OCI-LY7 (cell line): Measurements from ENCODE around the gene NF2.

Experiments used
- EZH2phosphoT487 ChIP-seq: fragments of 200-600 bp; sonication (generic); IDR thresholded peaks from 2 replicates; pipeline ENCODE4 v1.6.1; 2018; ENCODE audit warnings: low read depth, borderline replicate concordance, mild to moderate bottlenecking, mixed run types, antibody characterized with exemption, low read length, moderate library complexity, mixed read lengths
- TF ChIP-seq, protein P1 (sequence below): fragments of 200-600 bp; sonication (generic); conservative IDR thresholded peaks from 2 replicates; pipeline ENCODE4 v1.5.1; 2014; ENCODE audit warnings: mild to moderate bottlenecking, antibody characterized with exemption, low read length, moderate library complexity, mixed read lengths

- TF ChIP-seq, protein P1, sequence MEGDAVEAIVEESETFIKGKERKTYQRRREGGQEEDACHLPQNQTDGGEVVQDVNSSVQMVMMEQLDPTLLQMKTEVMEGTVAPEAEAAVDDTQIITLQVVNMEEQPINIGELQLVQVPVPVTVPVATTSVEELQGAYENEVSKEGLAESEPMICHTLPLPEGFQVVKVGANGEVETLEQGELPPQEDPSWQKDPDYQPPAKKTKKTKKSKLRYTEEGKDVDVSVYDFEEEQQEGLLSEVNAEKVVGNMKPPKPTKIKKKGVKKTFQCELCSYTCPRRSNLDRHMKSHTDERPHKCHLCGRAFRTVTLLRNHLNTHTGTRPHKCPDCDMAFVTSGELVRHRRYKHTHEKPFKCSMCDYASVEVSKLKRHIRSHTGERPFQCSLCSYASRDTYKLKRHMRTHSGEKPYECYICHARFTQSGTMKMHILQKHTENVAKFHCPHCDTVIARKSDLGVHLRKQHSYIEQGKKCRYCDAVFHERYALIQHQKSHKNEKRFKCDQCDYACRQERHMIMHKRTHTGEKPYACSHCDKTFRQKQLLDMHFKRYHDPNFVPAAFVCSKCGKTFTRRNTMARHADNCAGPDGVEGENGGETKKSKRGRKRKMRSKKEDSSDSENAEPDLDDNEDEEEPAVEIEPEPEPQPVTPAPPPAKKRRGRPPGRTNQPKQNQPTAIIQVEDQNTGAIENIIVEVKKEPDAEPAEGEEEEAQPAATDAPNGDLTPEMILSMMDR = no peak
- no peak for TF ChIP-seq EZH2phosphoT487
Measured at GRCh38 chr22:29604076-29604360, 585 bp downstream of the NF2 start.
